Osteoblast (primary cell): Measurements from ENCODE around the gene PIBF1. TPM values are rescaled to one million over a fixed set of nuclear protein-coding genes. Genes with fewer than 3 reads are reported as not detected.

Source experiments
- DNase-seq: peaks from one replicate; pipeline ENCODE4 v3.0.0; 2011; ENCODE audit warnings: low spot score, mixed read lengths; ENCODE audit not compliant: insufficient read length; ENCODE audit errors: missing footprints
- H2AFZ ChIP-seq: 2 replicates; pipeline ENCODE4 v1.6.0; 2011; ENCODE audit warnings: mild to moderate bottlenecking, low read length
- H3K27ac ChIP-seq: 2 replicates; pipeline ENCODE4 v1.5.1; 2011; ENCODE audit warnings: mild to moderate bottlenecking, low read depth, low read length, moderate library complexity
- H3K27me3 ChIP-seq: 2 replicates; pipeline ENCODE4 v1.6.0; 2012; ENCODE audit warnings: mild to moderate bottlenecking, control low read depth, inconsistent platforms, low read length, moderate library complexity; ENCODE audit not compliant: insufficient read depth
- H3K36me3 ChIP-seq: 2 replicates; pipeline ENCODE4 v1.5.1; 2011; ENCODE audit warnings: mild to moderate bottlenecking, low read length, control low read depth, moderate library complexity; ENCODE audit not compliant: insufficient read depth
- H3K4me1 ChIP-seq: 2 replicates; pipeline ENCODE4 v1.5.1; 2011; ENCODE audit warnings: mild to moderate bottlenecking, low read length, control low read depth, moderate library complexity; ENCODE audit not compliant: insufficient read depth
- H3K4me2 ChIP-seq: 2 replicates; pipeline ENCODE4 v1.6.0; 2011; ENCODE audit warnings: mild to moderate bottlenecking, low read length; ENCODE audit not compliant: insufficient read depth
- H3K4me3 ChIP-seq: fragments of 200-600 bp; sonication (generic); 3 replicates; pipeline ENCODE4 v1.5.1; 2012; ENCODE audit warnings: mild to moderate bottlenecking, low read length, inconsistent platforms; ENCODE audit not compliant: insufficient read depth
- H3K79me2 ChIP-seq: 2 replicates; pipeline ENCODE4 v1.6.0; 2012; ENCODE audit warnings: mild to moderate bottlenecking, low read length, control low read depth, inconsistent platforms; ENCODE audit not compliant: insufficient read depth
- H3K9me3 ChIP-seq: 2 replicates; pipeline ENCODE4 v1.5.1; 2011; ENCODE audit warnings: low read depth, low read length, control low read depth
- H4K20me1 ChIP-seq: 2 replicates; pipeline ENCODE4 v1.6.0; 2012; ENCODE audit warnings: mild to moderate bottlenecking, low read length, control low read depth; ENCODE audit not compliant: insufficient read depth
- CTCF ChIP-seq: IDR thresholded peaks from 2 replicates; pipeline ENCODE4 v1.5.1; 2011; ENCODE audit warnings: mild to moderate bottlenecking, low read depth, low read length, moderate library complexity; ENCODE audit errors: extremely low read depth
- total RNA-seq: library from RNA; depleted of rRNA; stranded (reverse); fragments of >200 nt; gene quantifications from 2 replicates; pipeline ENCODE4 v1.2.3, GENCODE V29; 2012

Gene PIBF1
- total RNA-seq, 1 donor = 19.9 TPM

- Histone ChIP-seq H3K79me2 (no peaks in the 10 kb centered on the region), H3K9me3 (no peaks in the 10 kb centered on the region), H2AFZ (no peak overlapping the region), H3K4me1 (no peaks in the 10 kb centered on the region), H4K20me1 (no peaks in the 10 kb centered on the region), H3K27ac (no peak overlapping the region), H3K4me2 (no peak overlapping the region), H3K4me3 (no peak overlapping the region), H3K36me3 (no peaks in the 10 kb centered on the region), H3K27me3 (no peaks in the 10 kb centered on the region)
- no peak for DNase-seq
- no peak for TF ChIP-seq CTCF
Observed at GRCh38 chr13:72952529-72953141, 170.7 kb downstream of the PIBF1 start.

DNA sequence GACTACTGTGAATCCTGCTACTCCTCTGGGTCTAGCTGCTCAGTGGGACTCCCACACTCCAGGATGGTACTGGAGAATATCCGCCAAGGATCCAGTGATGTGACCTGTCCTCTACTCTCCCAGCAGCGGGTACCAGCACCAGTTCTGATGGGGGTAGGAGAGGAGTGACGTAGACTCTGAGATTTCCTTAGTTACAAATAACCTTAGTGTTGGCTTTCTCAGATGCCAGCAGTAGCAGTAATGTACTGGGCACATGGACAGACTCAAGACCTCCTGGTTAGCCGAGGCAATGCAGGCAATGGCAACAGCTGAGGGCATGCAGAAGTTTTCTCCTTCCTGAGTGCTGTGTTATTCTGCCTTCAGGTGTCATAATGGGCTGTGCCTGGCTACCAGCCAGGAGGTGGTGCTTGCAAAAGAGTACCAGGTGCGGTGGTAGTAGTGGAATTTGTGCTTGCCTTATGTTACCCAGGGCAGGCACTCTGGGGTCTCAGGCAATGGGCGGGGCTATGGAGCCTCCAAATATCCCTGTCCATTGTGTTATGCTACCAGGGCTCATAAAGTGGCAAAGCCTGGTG, 171.5 kb downstream of the PIBF1 start:
- no peak for TF ChIP-seq CTCF
- peak; percentile 5 for DNase-seq
- Histone ChIP-seq H3K36me3 (no peaks in the 10 kb centered on the region), H3K27me3 (no peaks in the 10 kb centered on the region), H4K20me1 (no peaks in the 10 kb centered on the region), H3K79me2 (no peaks in the 10 kb centered on the region), H3K4me2 (no peak overlapping the region), H3K4me3 (no peak overlapping the region), H2AFZ (no peak overlapping the region), H3K27ac (no peak overlapping the region), H3K9me3 (no peaks in the 10 kb centered on the region), H3K4me1 (no peaks in the 10 kb centered on the region)

- TF ChIP-seq CTCF = no peak
- peak overlapping the region; percentile 24 for H3K27ac ChIP-seq
- H2AFZ ChIP-seq = no peak overlapping the region
- H3K79me2 ChIP-seq = no peaks in the 10 kb centered on the region
- no peak overlapping the region for H3K4me2 ChIP-seq
- H4K20me1 ChIP-seq = no peaks in the 10 kb centered on the region
- no peak overlapping the region for H3K4me3 ChIP-seq
- peak; percentile 36 for DNase-seq
- no peaks in the 10 kb centered on the region for H3K27me3 ChIP-seq
- no peaks in the 10 kb centered on the region for H3K36me3 ChIP-seq
- no peaks in the 10 kb centered on the region for H3K9me3 ChIP-seq
- peaks cover 4% of the 10 kb centered on the region for H3K4me1 ChIP-seq
Observed at GRCh38 chr13:72959643-72960042, 177.7 kb downstream of the PIBF1 start.

GRCh38 chr13:72960114-72960513, 178.2 kb downstream of the PIBF1 start:
- no peak for TF ChIP-seq CTCF
- no peaks in the 10 kb centered on the region for H3K36me3 ChIP-seq
- no peak overlapping the region for H3K27ac ChIP-seq
- no peaks in the 10 kb centered on the region for H3K27me3 ChIP-seq
- no peak overlapping the region for H2AFZ ChIP-seq
- H4K20me1 ChIP-seq = no peaks in the 10 kb centered on the region
- H3K4me1 ChIP-seq = peaks cover 4% of the 10 kb centered on the region
- no peak overlapping the region for H3K4me3 ChIP-seq
- no peaks in the 10 kb centered on the region for H3K79me2 ChIP-seq
- H3K4me2 ChIP-seq = no peak overlapping the region
- DNase-seq = no peak
- H3K9me3 ChIP-seq = no peaks in the 10 kb centered on the region
